HCT116 (cell line): Measurements from ENCODE around the gene FXYD1. TPM values are rescaled to one million over a fixed set of nuclear protein-coding genes. Genes with fewer than 3 reads are reported as not detected.

Experiments
- ATAC-seq: fragments of 200-7000 bp; cut with Tn5 transposase; 2 replicates; pipeline ENCODE4 v1.9.1; 2020; ENCODE audit warnings: mild to moderate bottlenecking, moderate library complexity
- Bru-seq: library from RNA; stranded (reverse); fragments of 400-500 nt; gene quantifications from one replicate; lab custom pipeline; 2021; lab: Mats Ljungman, UMichigan
- BruChase-seq, 2 experiments: library from RNA; stranded (reverse); fragments of 400-500 nt; gene quantifications; one replicate each; lab custom pipeline; 2021; lab: Mats Ljungman, UMichigan
- BruUV-seq: library from RNA; stranded (reverse); fragments of 400-500 nt; replicated peaks from 2 replicates; lab custom pipeline; 2021; lab: Mats Ljungman, UMichigan
- CTCF ChIA-PET: fragments of 300-600 bp; sonication (Branson Sonifier 250); formaldehyde crosslinking; loops from one replicate; lab custom pipeline; 2021; ENCODE audit warnings: antibody characterized with exemption; lab: Charles Lee
- POLR2A ChIA-PET: fragments of 300-600, 350-600 bp; sonication (Branson Sonifier 250); formaldehyde crosslinking; loops from one replicate; lab custom pipeline; 2021; ENCODE audit warnings: antibody characterized with exemption; lab: Charles Lee
- RAD21 ChIA-PET, 2 experiments: fragments of 300-600 bp; sonication (Branson Sonifier 250); formaldehyde crosslinking; loops; one replicate each; lab custom pipeline; 2023; ENCODE audit warnings: low total read pairs in 2 of 2; ENCODE audit not compliant: uncharacterized antibody in 2 of 2, unreplicated experiment in 2 of 2, low non-redundant PET in 1 of 2; lab: Charles Lee
- DNase-seq: peaks from one replicate; pipeline ENCODE4 v3.0.0-alpha.2; 2010; ENCODE audit warnings: low read depth, low spot score
- H2AFZ ChIP-seq: fragments of 200-600 bp; shearing (Covaris generic), sonication (generic); 2 replicates; pipeline ENCODE4 v1.6.1; 2017; ENCODE audit warnings: low read depth, mixed run types, mixed read lengths, antibody characterized with exemption, low read length; ENCODE audit not compliant: poor library complexity, severe bottlenecking
- H3K27ac ChIP-seq: 2 replicates; pipeline ENCODE4 v1.5.1; 2012; ENCODE audit warnings: low read depth, low read length
- H3K27me3 ChIP-seq: fragments of 200-600 bp; sonication (generic); 2 replicates; pipeline ENCODE4 v1.6.1; 2016; ENCODE audit warnings: mixed run types, low read length, mixed read lengths; ENCODE audit not compliant: insufficient read depth
- H3K36me3 ChIP-seq, 2 experiments: fragments of 200-500 bp in 1 of 2; fragments of 200-600 bp in 1 of 2; sonication (Bioruptor generic) in 1 of 2; sonication (generic) in 1 of 2; 2 replicates each; pipeline versions ENCODE4 v1.5.1 to v1.6.1; 2014 to 2016; ENCODE audit warnings: low read length in 2 of 2, inconsistent platforms in 1 of 2, mixed read lengths in 1 of 2, mixed run types in 1 of 2; ENCODE audit not compliant: insufficient read depth in 2 of 2, control insufficient read depth in 1 of 2
- H3K4me1 ChIP-seq, 2 experiments: fragments of 200-600 bp in 1 of 2; sonication (generic) in 1 of 2; 2 replicates each; pipeline versions ENCODE4 v1.5.1 to v1.6.1; 2012 to 2017; ENCODE audit warnings: low read length in 2 of 2, inconsistent platforms in 1 of 2, mild to moderate bottlenecking in 1 of 2, mixed read lengths in 1 of 2, mixed run types in 1 of 2, moderate library complexity in 1 of 2; ENCODE audit not compliant: insufficient read depth in 2 of 2, control insufficient read depth in 1 of 2
- H3K4me2 ChIP-seq: fragments of 200-600 bp; sonication (generic); 2 replicates; pipeline ENCODE4 v1.6.1; 2017; ENCODE audit warnings: mixed run types, low read length, mixed read lengths
- H3K4me3 ChIP-seq, 2 experiments: fragments of 200-600 bp in 1 of 2; sonication (generic) in 1 of 2; replicated peaks in 1 of 2; 2 replicates each; pipeline ENCODE4 v1.5.1; 2011 to 2016; ENCODE audit warnings: low read length in 2 of 2, control low read depth in 1 of 2, low read depth in 1 of 2, mild to moderate bottlenecking in 1 of 2, mixed read lengths in 1 of 2, mixed run types in 1 of 2
- H3K79me2 ChIP-seq: fragments of 200-600 bp; sonication (generic); 2 replicates; pipeline ENCODE4 v1.6.1; 2017; ENCODE audit warnings: mild to moderate bottlenecking, mixed run types, low read length, moderate library complexity, mixed read lengths; ENCODE audit not compliant: insufficient read depth
- H3K9ac ChIP-seq: fragments of 200-600 bp; sonication (generic); 2 replicates; pipeline ENCODE4 v1.6.1; 2016; ENCODE audit warnings: low read length, mixed read lengths
- H3K9me2 ChIP-seq: fragments of 200-600 bp; sonication (generic), shearing (Covaris generic); 2 replicates; pipeline ENCODE4 v1.6.1; 2017; ENCODE audit warnings: mixed run types, mild to moderate bottlenecking, moderate library complexity; ENCODE audit not compliant: insufficient read depth
- H3K9me3 ChIP-seq, 2 experiments: fragments of 200-500 bp in 1 of 2; fragments of 200-600 bp in 1 of 2; sonication (Bioruptor generic) in 1 of 2; sonication (generic) in 1 of 2; 2 replicates each; pipeline ENCODE4 v1.6.1; 2014 to 2017; ENCODE audit warnings: low read length in 2 of 2, mixed read lengths in 2 of 2, inconsistent platforms in 1 of 2, low read depth in 1 of 2, mild to moderate bottlenecking in 1 of 2, mixed run types in 1 of 2, moderate library complexity in 1 of 2; ENCODE audit not compliant: control insufficient read depth in 1 of 2, insufficient read depth in 1 of 2
- H4K20me1 ChIP-seq: fragments of 200-600 bp; sonication (generic), shearing (Covaris generic); 2 replicates; pipeline ENCODE4 v1.6.1; 2017; ENCODE audit warnings: mixed run types, mild to moderate bottlenecking, moderate library complexity; ENCODE audit not compliant: insufficient read depth
- CBX3 ChIP-seq: IDR thresholded peaks from 2 replicates; pipeline ENCODE4 v1.6.1; 2012; ENCODE audit warnings: low read depth
- CEBPB ChIP-seq: IDR thresholded peaks from 2 replicates; pipeline ENCODE4 v1.6.1; 2012; ENCODE audit warnings: low read depth
- EGR1 ChIP-seq: IDR thresholded peaks from 2 replicates; pipeline ENCODE4 v1.6.1; 2012; ENCODE audit warnings: low read depth
- ELF1 ChIP-seq: IDR thresholded peaks from 2 replicates; pipeline ENCODE4 v1.6.1; 2012; ENCODE audit warnings: low read depth, borderline replicate concordance
- EZH2phosphoT487 ChIP-seq: fragments of 200-600 bp; IDR thresholded peaks from 2 replicates; pipeline ENCODE4 v1.6.1; 2018; ENCODE audit warnings: antibody characterized with exemption, borderline replicate concordance
- FOSL1 ChIP-seq: IDR thresholded peaks from 2 replicates; pipeline ENCODE4 v1.6.1; 2012; ENCODE audit warnings: low read depth
- POLR2A ChIP-seq: IDR thresholded peaks from 2 replicates; pipeline ENCODE4 v1.7.0; 2011; ENCODE audit warnings: borderline replicate concordance; ENCODE audit not compliant: insufficient read depth, insufficient read length; ENCODE audit errors: extremely low read depth
- SP1 ChIP-seq: IDR thresholded peaks from 2 replicates; pipeline ENCODE4 v1.6.1; 2012; ENCODE audit warnings: low read depth
- TCF7L2 ChIP-seq: IDR thresholded peaks from 2 replicates; pipeline ENCODE4 v1.7.0; 2011; ENCODE audit warnings: borderline replicate concordance, inconsistent platforms; ENCODE audit not compliant: insufficient read depth, insufficient read length; ENCODE audit errors: extremely low read depth
- ZFX ChIP-seq: fragments of 450-650 bp; IDR thresholded peaks from 2 replicates; pipeline ENCODE4 v1.6.1; 2017
- ZNF274 ChIP-seq: fragments of 200-500 bp; sonication (Bioruptor generic); IDR thresholded peaks from 2 replicates; pipeline ENCODE4 v1.6.1; 2014; ENCODE audit warnings: mild to moderate bottlenecking, low read depth, low read length, inconsistent platforms
- intact Hi-C: fragments of 100-400 bp; cut with micrococcal nuclease; formaldehyde crosslinking; loops from 2 replicates; pipeline ENCODE4 v1.10.0; 2022
- long read RNA-seq: library from polyadenylated mRNA; unstranded; transcript quantifications from one replicate; pipeline ENCODE4 v2.0.0, GENCODE V29; 2021; ENCODE audit not compliant: unreplicated experiment
- polyA plus RNA-seq: library from polyadenylated mRNA; unstranded; fragments of >200 nt; gene quantifications from 2 replicates; pipeline ENCODE4 v1.2.1, GENCODE V29; 2012; ENCODE audit warnings: missing spikeins
- total RNA-seq: library from RNA; stranded (reverse); gene quantifications from one replicate; pipeline ENCODE4 v1.2.1, GENCODE V29; 2021; ENCODE audit not compliant: unreplicated experiment
- TF ChIP-seq, protein P1 (sequence below): IDR thresholded peaks from 2 replicates; pipeline ENCODE4 v1.6.1; 2012
- TF ChIP-seq, protein P2 (sequence below), 3 experiments: fragments of 200-600 bp in 1 of 3; sonication (generic) in 1 of 3; IDR thresholded peaks in 2 of 3; conservative IDR thresholded peaks in 1 of 3; 2 replicates each; pipeline ENCODE4 v1.5.1; 2012 to 2017; ENCODE audit warnings: low read depth in 2 of 3, low read length in 2 of 3, antibody characterized with exemption in 1 of 3, borderline replicate concordance in 1 of 3, control low read depth in 1 of 3, mild to moderate bottlenecking in 1 of 3, mixed read lengths in 1 of 3, mixed run types in 1 of 3, moderate library complexity in 1 of 3; ENCODE audit not compliant: insufficient read depth in 1 of 3
- TF ChIP-seq, protein P3 (sequence below): IDR thresholded peaks from 2 replicates; pipeline ENCODE4 v1.6.1; 2012; ENCODE audit warnings: low read depth

The FXYD1 gene
- total RNA-seq, result 7.8 TPM
- 8.7 and 12.0 TPM in 2 replicates for polyA plus RNA-seq
- percentile 17 among the genes with signal in this experiment for Bru-seq, nascent RNA
- BruChase-seq, experiment 1, labeled RNA remaining after a 6-hour chase, result percentile 18 among the genes with signal in this experiment
- percentile 15 among the genes with signal in this experiment for BruChase-seq, experiment 2, labeled RNA remaining after a 2-hour chase
- long read RNA-seq, partial matches to known transcripts, result 3 of 3 reads
- long read RNA-seq, other reads (novel, unspliced or antisense), result 0 of 3 reads

DNA sequence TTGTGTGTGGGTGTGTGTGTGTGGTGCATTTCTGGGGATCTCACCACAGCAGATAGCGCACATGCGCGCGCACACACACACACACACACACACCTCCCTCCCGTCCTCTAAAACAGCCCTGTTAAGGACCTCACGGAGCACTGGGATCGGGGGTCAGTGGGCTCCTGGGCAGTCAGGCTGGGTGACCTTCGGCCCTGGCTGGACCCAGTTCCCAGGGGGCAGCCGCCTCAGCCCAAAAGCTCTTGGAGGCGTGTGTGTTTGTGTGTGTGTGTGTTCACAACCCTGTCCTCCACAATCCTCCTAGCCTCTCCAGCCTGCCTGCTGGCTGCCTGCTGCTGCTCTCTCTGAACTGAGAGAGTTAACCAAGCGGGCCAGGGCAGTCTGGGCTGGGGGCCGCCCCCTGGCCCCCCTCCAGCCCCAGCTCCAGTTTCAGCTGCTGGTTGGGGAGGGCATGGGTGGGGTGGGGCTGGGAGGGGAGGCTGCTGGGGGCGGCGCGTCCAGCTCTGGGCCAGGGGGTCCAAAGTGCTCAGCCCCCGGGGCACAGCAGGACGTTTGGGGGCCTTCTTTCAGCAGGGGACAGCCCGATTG is at the start of gene FXYD1:
Gene FXYD1, plus strand, starts transcription at position 520 of the 588 bp plus-strand sequence. CDS start 1,256 bp downstream, outside the sequence.
- no peak for ATAC-seq
- Histone ChIP-seq H3K27ac (no peak within 1 kb of the TSS; the same call in 1 of the 2 replicates), H3K9me2 (no peaks in the 10 kb centered on the region), H3K36me3 (no peaks in the 10 kb centered on the region), H3K4me3 (no peak within 1 kb of the TSS), H3K9me3 (no peaks in the 10 kb centered on the region), H3K9ac (no peak within 1 kb of the TSS), H3K27me3 (no peaks in the 10 kb centered on the region), H3K79me2 (no peaks in the 10 kb centered on the region), H3K4me1 (peaks cover 16 to 22% of the 10 kb centered on the region in 2 experiments), H3K4me2 (no peak within 1 kb of the TSS), H4K20me1 (no peaks in the 10 kb centered on the region), H2AFZ (no peak within 1 kb of the TSS)
- no peak for TF ChIP-seq EZH2phosphoT487
- no peak for TF ChIP-seq ELF1
- TF ChIP-seq TCF7L2, result no peak
- TF ChIP-seq CBX3, result no peak
- TF ChIP-seq EGR1, result no peak
- no peak for TF ChIP-seq SP1
- TF ChIP-seq, protein P1, sequence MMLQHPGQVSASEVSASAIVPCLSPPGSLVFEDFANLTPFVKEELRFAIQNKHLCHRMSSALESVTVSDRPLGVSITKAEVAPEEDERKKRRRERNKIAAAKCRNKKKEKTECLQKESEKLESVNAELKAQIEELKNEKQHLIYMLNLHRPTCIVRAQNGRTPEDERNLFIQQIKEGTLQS, result no peak
- no peak for TF ChIP-seq ZFX
- TF ChIP-seq, protein P2, sequence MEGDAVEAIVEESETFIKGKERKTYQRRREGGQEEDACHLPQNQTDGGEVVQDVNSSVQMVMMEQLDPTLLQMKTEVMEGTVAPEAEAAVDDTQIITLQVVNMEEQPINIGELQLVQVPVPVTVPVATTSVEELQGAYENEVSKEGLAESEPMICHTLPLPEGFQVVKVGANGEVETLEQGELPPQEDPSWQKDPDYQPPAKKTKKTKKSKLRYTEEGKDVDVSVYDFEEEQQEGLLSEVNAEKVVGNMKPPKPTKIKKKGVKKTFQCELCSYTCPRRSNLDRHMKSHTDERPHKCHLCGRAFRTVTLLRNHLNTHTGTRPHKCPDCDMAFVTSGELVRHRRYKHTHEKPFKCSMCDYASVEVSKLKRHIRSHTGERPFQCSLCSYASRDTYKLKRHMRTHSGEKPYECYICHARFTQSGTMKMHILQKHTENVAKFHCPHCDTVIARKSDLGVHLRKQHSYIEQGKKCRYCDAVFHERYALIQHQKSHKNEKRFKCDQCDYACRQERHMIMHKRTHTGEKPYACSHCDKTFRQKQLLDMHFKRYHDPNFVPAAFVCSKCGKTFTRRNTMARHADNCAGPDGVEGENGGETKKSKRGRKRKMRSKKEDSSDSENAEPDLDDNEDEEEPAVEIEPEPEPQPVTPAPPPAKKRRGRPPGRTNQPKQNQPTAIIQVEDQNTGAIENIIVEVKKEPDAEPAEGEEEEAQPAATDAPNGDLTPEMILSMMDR (IDR thresholded peaks at IDR 0.05 in 2 of 3, conservative IDR thresholded peaks at IDR 0.05 in 1 of 3; ENCODE audit: borderline replicate concordance in 1 of 3, insufficient read depth in 1 of 3, low read depth in 2 of 3, low read length in 2 of 3), result no peak
- TF ChIP-seq CEBPB, result no peak
- TF ChIP-seq FOSL1, result no peak
- TF ChIP-seq, protein P3, sequence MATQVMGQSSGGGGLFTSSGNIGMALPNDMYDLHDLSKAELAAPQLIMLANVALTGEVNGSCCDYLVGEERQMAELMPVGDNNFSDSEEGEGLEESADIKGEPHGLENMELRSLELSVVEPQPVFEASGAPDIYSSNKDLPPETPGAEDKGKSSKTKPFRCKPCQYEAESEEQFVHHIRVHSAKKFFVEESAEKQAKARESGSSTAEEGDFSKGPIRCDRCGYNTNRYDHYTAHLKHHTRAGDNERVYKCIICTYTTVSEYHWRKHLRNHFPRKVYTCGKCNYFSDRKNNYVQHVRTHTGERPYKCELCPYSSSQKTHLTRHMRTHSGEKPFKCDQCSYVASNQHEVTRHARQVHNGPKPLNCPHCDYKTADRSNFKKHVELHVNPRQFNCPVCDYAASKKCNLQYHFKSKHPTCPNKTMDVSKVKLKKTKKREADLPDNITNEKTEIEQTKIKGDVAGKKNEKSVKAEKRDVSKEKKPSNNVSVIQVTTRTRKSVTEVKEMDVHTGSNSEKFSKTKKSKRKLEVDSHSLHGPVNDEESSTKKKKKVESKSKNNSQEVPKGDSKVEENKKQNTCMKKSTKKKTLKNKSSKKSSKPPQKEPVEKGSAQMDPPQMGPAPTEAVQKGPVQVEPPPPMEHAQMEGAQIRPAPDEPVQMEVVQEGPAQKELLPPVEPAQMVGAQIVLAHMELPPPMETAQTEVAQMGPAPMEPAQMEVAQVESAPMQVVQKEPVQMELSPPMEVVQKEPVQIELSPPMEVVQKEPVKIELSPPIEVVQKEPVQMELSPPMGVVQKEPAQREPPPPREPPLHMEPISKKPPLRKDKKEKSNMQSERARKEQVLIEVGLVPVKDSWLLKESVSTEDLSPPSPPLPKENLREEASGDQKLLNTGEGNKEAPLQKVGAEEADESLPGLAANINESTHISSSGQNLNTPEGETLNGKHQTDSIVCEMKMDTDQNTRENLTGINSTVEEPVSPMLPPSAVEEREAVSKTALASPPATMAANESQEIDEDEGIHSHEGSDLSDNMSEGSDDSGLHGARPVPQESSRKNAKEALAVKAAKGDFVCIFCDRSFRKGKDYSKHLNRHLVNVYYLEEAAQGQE, result no peak
- no peak for TF ChIP-seq ZNF274
- no peak for TF ChIP-seq POLR2A
- POLR2A ChIA-PET, result no interaction called here
- CTCF ChIA-PET, result interaction anchor here (4.1 kb wide), 1 partner anchor 71 kb away, joined by 28 read pairs; no protein-coding TSS in a partner anchor
- RAD21 ChIA-PET, result no interaction called here
- no TSS peak for BruUV-seq
- intact Hi-C loops, result loop anchor here (10.0 kb wide), 1 partner anchor 164 kb away; no protein-coding TSS in a partner anchor
- DNase-seq, result no peak
